ENCODE data around the gene MEGF8.

MEGF8 gene

GRCh38 chr19:42392165-42392564, 66.7 kb downstream of the MEGF8 start:
- H3K27me3 ChIP-seq (ENCODE audit: insufficient read depth, poor library complexity, severe bottlenecking) = no peaks in the 10 kb centered on the region
- no peak for DNase-seq (ENCODE audit: low read depth in 1 of 2, low spot score in 1 of 2)
- H3K27ac ChIP-seq (replicated peaks) = no peak overlapping the region
- TF ChIP-seq POLR2AphosphoS5 (IDR thresholded peaks at IDR 0.05; ENCODE audit: low read depth) = no peak
- no peak for TF ChIP-seq SPI1 (IDR thresholded peaks at IDR 0.05; ENCODE audit: borderline replicate concordance, low read depth)
- no peak overlapping the region for H3K4me3 ChIP-seq (replicated peaks; ENCODE audit: insufficient read depth, low read length)

DNA sequence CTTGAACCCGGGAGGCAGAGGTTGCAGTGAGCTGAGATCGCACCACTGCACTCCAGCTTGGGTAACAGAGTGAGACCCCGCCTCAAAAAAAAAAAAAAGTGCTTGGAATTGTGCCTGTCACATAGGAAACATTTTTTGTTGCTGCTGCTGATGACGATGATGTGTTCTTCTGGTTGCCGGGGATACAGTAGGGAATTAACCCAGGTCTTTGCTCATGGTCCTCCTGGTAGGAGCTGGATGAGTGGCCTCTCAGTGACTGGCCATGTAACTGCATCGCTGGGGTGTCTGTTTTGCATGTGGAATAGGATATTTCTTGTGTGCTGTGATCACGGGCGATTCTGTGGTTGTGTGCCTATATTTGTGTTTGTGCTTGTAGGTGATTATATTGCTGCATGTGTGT, 69.3 kb downstream of the MEGF8 start:
- DNase-seq (ENCODE audit: low read depth in 1 of 2, low spot score in 1 of 2) = no peak
- H3K4me3 ChIP-seq (replicated peaks; ENCODE audit: insufficient read depth, low read length) = no peak overlapping the region

GRCh38 chr19:42396381-42397262, 71.2 kb downstream of the MEGF8 start:
- no peak for TF ChIP-seq CTCF (IDR thresholded peaks at IDR 0.05; ENCODE audit: insufficient read depth, low read length)
- TF ChIP-seq POLR2AphosphoS5 (IDR thresholded peaks at IDR 0.05; ENCODE audit: low read depth) = peak; percentile 83
- TF ChIP-seq SPI1 (IDR thresholded peaks at IDR 0.05; ENCODE audit: borderline replicate concordance, low read depth) = peak; percentile 95
- no peaks in the 10 kb centered on the region for H3K27me3 ChIP-seq (ENCODE audit: insufficient read depth, poor library complexity, severe bottlenecking)
- peak overlapping the region; percentile 88 for H3K27ac ChIP-seq (replicated peaks)
- DNase-seq (ENCODE audit: low read depth in 1 of 2, low spot score in 1 of 2) = peak; percentile 98 to 100
- peak overlapping the region; percentile 64 for H3K4me3 ChIP-seq (replicated peaks; ENCODE audit: insufficient read depth, low read length)

More for the DNA sequence above, 69.3 kb downstream of the MEGF8 start:
- Histone ChIP-seq H3K27me3 (ENCODE audit: insufficient read depth, poor library complexity, severe bottlenecking) (no peaks in the 10 kb centered on the region), H3K27ac (replicated peaks) (no peak overlapping the region)
- TF ChIP-seq GABPA (IDR thresholded peaks at IDR 0.05; ENCODE audit: low read depth) (no peak), POLR2AphosphoS5 (IDR thresholded peaks at IDR 0.05; ENCODE audit: low read depth) (no peak), SPI1 (IDR thresholded peaks at IDR 0.05; ENCODE audit: borderline replicate concordance, low read depth) (no peak), CTCF (IDR thresholded peaks at IDR 0.05; ENCODE audit: insufficient read depth, low read length) (no peak)
- TF ChIP-seq, protein P1, sequence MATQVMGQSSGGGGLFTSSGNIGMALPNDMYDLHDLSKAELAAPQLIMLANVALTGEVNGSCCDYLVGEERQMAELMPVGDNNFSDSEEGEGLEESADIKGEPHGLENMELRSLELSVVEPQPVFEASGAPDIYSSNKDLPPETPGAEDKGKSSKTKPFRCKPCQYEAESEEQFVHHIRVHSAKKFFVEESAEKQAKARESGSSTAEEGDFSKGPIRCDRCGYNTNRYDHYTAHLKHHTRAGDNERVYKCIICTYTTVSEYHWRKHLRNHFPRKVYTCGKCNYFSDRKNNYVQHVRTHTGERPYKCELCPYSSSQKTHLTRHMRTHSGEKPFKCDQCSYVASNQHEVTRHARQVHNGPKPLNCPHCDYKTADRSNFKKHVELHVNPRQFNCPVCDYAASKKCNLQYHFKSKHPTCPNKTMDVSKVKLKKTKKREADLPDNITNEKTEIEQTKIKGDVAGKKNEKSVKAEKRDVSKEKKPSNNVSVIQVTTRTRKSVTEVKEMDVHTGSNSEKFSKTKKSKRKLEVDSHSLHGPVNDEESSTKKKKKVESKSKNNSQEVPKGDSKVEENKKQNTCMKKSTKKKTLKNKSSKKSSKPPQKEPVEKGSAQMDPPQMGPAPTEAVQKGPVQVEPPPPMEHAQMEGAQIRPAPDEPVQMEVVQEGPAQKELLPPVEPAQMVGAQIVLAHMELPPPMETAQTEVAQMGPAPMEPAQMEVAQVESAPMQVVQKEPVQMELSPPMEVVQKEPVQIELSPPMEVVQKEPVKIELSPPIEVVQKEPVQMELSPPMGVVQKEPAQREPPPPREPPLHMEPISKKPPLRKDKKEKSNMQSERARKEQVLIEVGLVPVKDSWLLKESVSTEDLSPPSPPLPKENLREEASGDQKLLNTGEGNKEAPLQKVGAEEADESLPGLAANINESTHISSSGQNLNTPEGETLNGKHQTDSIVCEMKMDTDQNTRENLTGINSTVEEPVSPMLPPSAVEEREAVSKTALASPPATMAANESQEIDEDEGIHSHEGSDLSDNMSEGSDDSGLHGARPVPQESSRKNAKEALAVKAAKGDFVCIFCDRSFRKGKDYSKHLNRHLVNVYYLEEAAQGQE (IDR thresholded peaks at IDR 0.05; ENCODE audit: insufficient replicate concordance, low read depth) = no peak

DNA sequence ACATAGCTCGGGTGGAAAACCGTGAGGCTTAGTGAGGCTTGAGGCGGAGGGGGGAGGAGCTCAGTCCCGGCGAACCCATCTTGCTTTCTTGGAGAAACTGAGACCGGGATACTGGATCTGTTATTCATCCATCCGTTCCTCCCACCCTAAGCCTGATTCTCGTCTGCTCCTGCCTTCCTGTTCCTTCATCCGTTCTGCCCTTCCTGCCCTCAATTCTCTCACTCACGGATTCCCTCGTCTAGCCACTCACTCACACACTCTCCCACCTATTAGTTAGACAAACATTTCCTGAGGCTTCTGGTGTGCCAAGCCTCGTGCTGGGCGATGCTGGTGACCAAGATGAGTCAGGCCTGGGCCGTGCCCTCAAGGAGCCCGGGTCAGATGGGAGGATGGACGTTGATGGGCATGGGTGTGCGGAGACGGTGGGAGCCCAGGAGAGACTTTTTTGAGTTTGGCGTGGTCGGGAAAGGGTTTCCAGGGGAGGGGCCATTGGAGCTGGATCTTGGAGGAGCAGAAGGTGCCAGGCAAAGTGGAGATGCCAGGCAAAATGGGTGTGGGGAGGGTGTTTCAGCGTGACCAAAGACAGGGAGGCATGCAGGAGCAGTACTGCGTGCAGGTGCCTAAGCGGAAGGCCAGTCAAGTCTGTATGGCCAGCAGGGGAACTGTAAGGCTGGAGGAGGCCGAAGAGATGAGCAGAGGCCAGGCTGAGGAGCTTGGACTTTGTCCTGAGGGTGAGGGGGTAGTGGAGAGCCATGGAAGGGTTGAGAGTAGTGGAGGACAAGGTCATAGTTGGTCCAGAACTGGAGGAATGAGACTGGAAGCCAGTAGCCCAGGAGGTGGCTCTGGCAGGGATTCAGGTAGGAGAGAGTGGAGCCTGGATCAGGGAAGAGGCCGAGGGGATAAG, 72.1 kb downstream of the MEGF8 start:
- peak overlapping the region; percentile 64 for H3K4me3 ChIP-seq (replicated peaks; ENCODE audit: insufficient read depth, low read length)
- no peak for TF ChIP-seq GABPA (IDR thresholded peaks at IDR 0.05; ENCODE audit: low read depth)
- no peak for TF ChIP-seq CTCF (IDR thresholded peaks at IDR 0.05; ENCODE audit: insufficient read depth, low read length)
- no peak for TF ChIP-seq POLR2AphosphoS5 (IDR thresholded peaks at IDR 0.05; ENCODE audit: low read depth)
- no peak for TF ChIP-seq SPI1 (IDR thresholded peaks at IDR 0.05; ENCODE audit: borderline replicate concordance, low read depth)
- peak overlapping the region; percentile 88 for H3K27ac ChIP-seq (replicated peaks)
- DNase-seq (ENCODE audit: low read depth in 1 of 2, low spot score in 1 of 2) = no peak
- no peaks in the 10 kb centered on the region for H3K27me3 ChIP-seq (ENCODE audit: insufficient read depth, poor library complexity, severe bottlenecking)

Measured in HL-60 (cell line).